Mucosa of gallbladder (tissue), 1 donor: Measurements from ENCODE around the gene STIM1. TPM values are rescaled to one million over a fixed set of nuclear protein-coding genes. Genes with fewer than 3 reads are reported as not detected.
"Not testable (repeated sequence)": the region's sequence is repeated elsewhere in the genome, so short reads cannot be mapped to it uniquely, and the experiment has no call there.

Experiments used
- DNase-seq: peaks from one replicate; pipeline ENCODE4 v3.0.0-alpha.2; 2020; ENCODE audit warnings: low spot score
- total RNA-seq: library from RNA; stranded (reverse); gene quantifications from one replicate; pipeline ENCODE4 v1.2.1, GENCODE V29; 2021
- donor health status: DM: no; HTN: no; CAD: no.

STIM1 gene
- total RNA-seq, 1 donor from 2014 or later: 123 TPM

- no peak for DNase-seq
Measured at GRCh38 chr11:4026389-4026788, 170.9 kb downstream of the STIM1 start.

GRCh38 chr11:4027746-4028145 is 172.3 kb downstream of the STIM1 start:
- no peak for DNase-seq

- no peak for DNase-seq
Measured at GRCh38 chr11:4030197-4030596, 174.7 kb downstream of the STIM1 start.

GRCh38 chr11:4032097-4032496 is 176.6 kb downstream of the STIM1 start:
- DNase-seq: no peak

GRCh38 chr11:4035985-4036384 is 180.5 kb downstream of the STIM1 start:
- DNase-seq: no peak

- no peak for DNase-seq
Measured at GRCh38 chr11:4039011-4039410, 183.5 kb downstream of the STIM1 start.

GRCh38 chr11:4040461-4040860 is 185.0 kb downstream of the STIM1 start:
- no peak for DNase-seq

- DNase-seq: no peak
Measured at GRCh38 chr11:4041731-4042391, 186.4 kb downstream of the STIM1 start.

GRCh38 chr11:4044976-4045646 is 189.6 kb downstream of the STIM1 start:
- DNase-seq: no peak

- no peak for DNase-seq
Measured at GRCh38 chr11:4048340-4048739, 192.9 kb downstream of the STIM1 start.

- no peak for DNase-seq
Measured at GRCh38 chr11:4049006-4049405, 193.5 kb downstream of the STIM1 start.

- DNase-seq: no peak
Measured at GRCh38 chr11:4050138-4050537, 194.7 kb downstream of the STIM1 start.

- DNase-seq: not testable (repeated sequence)
Measured at GRCh38 chr11:4053200-4053599, 197.7 kb downstream of the STIM1 start.

- DNase-seq: no peak
Measured at GRCh38 chr11:4054643-4055042, 199.2 kb downstream of the STIM1 start.

- DNase-seq: no peak
Measured at GRCh38 chr11:4059424-4059823, 204.0 kb downstream of the STIM1 start.

GRCh38 chr11:4060182-4060923 is 204.9 kb downstream of the STIM1 start:
- DNase-seq: no peak

GRCh38 chr11:4061700-4062099 is 206.2 kb downstream of the STIM1 start:
- DNase-seq: no peak

- DNase-seq: no peak
Measured at GRCh38 chr11:4063348-4063747, 207.9 kb downstream of the STIM1 start.

- no peak for DNase-seq
Measured at GRCh38 chr11:4064278-4064955, 209.0 kb downstream of the STIM1 start.

GRCh38 chr11:4065086-4065485 is 209.6 kb downstream of the STIM1 start:
- no peak for DNase-seq

GRCh38 chr11:4065601-4066377 is 210.3 kb downstream of the STIM1 start:
- no peak for DNase-seq

GRCh38 chr11:4066910-4067309 is 211.4 kb downstream of the STIM1 start:
- DNase-seq: no peak
